SJSA1 (cell line): ENCODE results near the gene MISP3. TPM values are rescaled to one million over a fixed set of nuclear protein-coding genes. Genes with fewer than 3 reads are reported as not detected.
A peak's percentile ranks its signal among the peaks of the same experiment; 100 is the strongest.

Experiments
- DNase-seq, 2 experiments: peaks; one replicate each; pipeline ENCODE4 v3.0.0-alpha.2; 2015 to 2020; ENCODE audit warnings: low spot score in 2 of 2, low read depth in 1 of 2
- H3K27ac ChIP-seq: fragments of 250-450 bp; sonication (Bioruptor Pico); 2 replicates; pipeline ENCODE4 v1.5.1; 2020; ENCODE audit warnings: mild to moderate bottlenecking, moderate library complexity
- H3K27me3 ChIP-seq: fragments of 250-450 bp; sonication (Bioruptor Pico); replicated peaks from 2 replicates; pipeline ENCODE4 v1.5.1; 2020; ENCODE audit warnings: mild to moderate bottlenecking, moderate library complexity
- H3K36me3 ChIP-seq: fragments of 250-450 bp; sonication (Bioruptor Pico); 2 replicates; pipeline ENCODE4 v1.5.1; 2020; ENCODE audit warnings: mild to moderate bottlenecking
- H3K4me1 ChIP-seq: fragments of 250-450 bp; sonication (Bioruptor Pico); replicated peaks from 2 replicates; pipeline ENCODE4 v1.6.1; 2021; ENCODE audit warnings: mild to moderate bottlenecking
- H3K4me3 ChIP-seq: fragments of 250-450 bp; sonication (Bioruptor Pico); 2 replicates; pipeline ENCODE4 v1.5.1; 2020; ENCODE audit warnings: mild to moderate bottlenecking
- H3K9me3 ChIP-seq: fragments of 250-450 bp; sonication (Bioruptor Pico); replicated peaks from 2 replicates; pipeline ENCODE4 v1.5.1; 2020; ENCODE audit warnings: mild to moderate bottlenecking
- total RNA-seq: library from RNA; depleted of rRNA; stranded (reverse); fragments of >200 nt; shearing (Covaris generic); gene quantifications from 2 replicates; pipeline ENCODE4 v1.2.3, GENCODE V29; 2014

MISP3 gene
- total RNA-seq, 1 experiment from 2014 or later, result 0.34 TPM

GRCh38 chr19:14080887-14081796, 8.6 kb downstream of the MISP3 start:
- Histone ChIP-seq H3K4me1 (peaks cover 13% of the 10 kb centered on the region), H3K9me3 (no peaks in the 10 kb centered on the region), H3K27ac (peak overlapping the region; percentile 36), H3K36me3 (no peaks in the 10 kb centered on the region), H3K4me3 (peak overlapping the region; percentile 49), H3K27me3 (no peaks in the 10 kb centered on the region)
- DNase-seq, result peak; percentile 97 to 99

- no peak for DNase-seq
- Histone ChIP-seq H3K27ac (peak overlapping the region; percentile 34), H3K27me3 (no peaks in the 10 kb centered on the region), H3K4me3 (peak overlapping the region; percentile 49), H3K36me3 (0 out of 2 replicates have a peak, but pooled peaks cover 3% of the 10 kb centered on the region), H3K9me3 (no peaks in the 10 kb centered on the region), H3K4me1 (peaks cover 13% of the 10 kb centered on the region)
These were observed 9.4 kb downstream of the MISP3 start for GRCh38 chr19:14081797-14082674.

GRCh38 chr19:14082675-14082960, 10.0 kb downstream of the MISP3 start:
- Histone ChIP-seq H3K4me1 (peaks cover 13% of the 10 kb centered on the region), H3K27me3 (no peaks in the 10 kb centered on the region), H3K36me3 (peaks cover 3% of the 10 kb centered on the region; the same call in 1 of the 2 replicates), H3K27ac (no peak overlapping the region), H3K9me3 (no peaks in the 10 kb centered on the region), H3K4me3 (no peak overlapping the region)
- DNase-seq, result no peak

GRCh38 chr19:14085309-14085995, 12.9 kb downstream of the MISP3 start, which contains the start of gene C19orf67:
C19orf67 (minus strand) TSS chr19:14085783; CDS start chr19:14085627, 156 bp downstream.
- no peaks in the 10 kb centered on the region for H3K9me3 ChIP-seq
- DNase-seq, result no peak
- H3K4me1 ChIP-seq, result peaks cover 19% of the 10 kb centered on the region
- H3K27me3 ChIP-seq, result no peaks in the 10 kb centered on the region
- H3K27ac ChIP-seq, result no peak within 1 kb of the TSS
- peaks cover 19% of the 10 kb centered on the region for H3K36me3 ChIP-seq
- H3K4me3 ChIP-seq, result no peak within 1 kb of the TSS

- no peak overlapping the region for H3K27ac ChIP-seq
- no peaks in the 10 kb centered on the region for H3K27me3 ChIP-seq
- no peak overlapping the region for H3K4me3 ChIP-seq
- DNase-seq, result no peak
- H3K4me1 ChIP-seq, result peaks cover 18% of the 10 kb centered on the region
- peaks cover 20% of the 10 kb centered on the region for H3K36me3 ChIP-seq
- no peaks in the 10 kb centered on the region for H3K9me3 ChIP-seq
These were observed 13.5 kb downstream of the MISP3 start for GRCh38 chr19:14086098-14086497.

- peaks cover 8% of the 10 kb centered on the region; the same call in 1 of the 2 replicates for H3K9me3 ChIP-seq
- H3K4me1 ChIP-seq, result peaks cover 13% of the 10 kb centered on the region
- H3K27me3 ChIP-seq, result no peaks in the 10 kb centered on the region
- no peak for DNase-seq
- peak overlapping the region; percentile 63 for H3K4me3 ChIP-seq
- H3K36me3 ChIP-seq, result peaks cover 22% of the 10 kb centered on the region
- H3K27ac ChIP-seq, result no peak overlapping the region
These were observed 16.2 kb downstream of the MISP3 start for GRCh38 chr19:14088634-14089411.

GRCh38 chr19:14089412-14089661, 16.8 kb downstream of the MISP3 start:
- Histone ChIP-seq H3K27me3 (no peaks in the 10 kb centered on the region), H3K9me3 (peaks cover 8% of the 10 kb centered on the region; the same call in 1 of the 2 replicates), H3K36me3 (peaks cover 22% of the 10 kb centered on the region), H3K4me1 (peaks cover 13% of the 10 kb centered on the region), H3K4me3 (peak overlapping the region; percentile 63), H3K27ac (no peak overlapping the region)
- no peak for DNase-seq

GRCh38 chr19:14089662-14090508, 17.3 kb downstream of the MISP3 start:
- peak; percentile 45 to 63 for DNase-seq
- Histone ChIP-seq H3K4me1 (peaks cover 13% of the 10 kb centered on the region), H3K36me3 (peaks cover 22% of the 10 kb centered on the region), H3K9me3 (peaks cover 8% of the 10 kb centered on the region; the same call in 1 of the 2 replicates), H3K27ac (no peak overlapping the region), H3K4me3 (peak overlapping the region; percentile 63), H3K27me3 (no peaks in the 10 kb centered on the region)

- H3K4me3 ChIP-seq, result peak within 1 kb of the TSS; percentile 83
- H3K4me1 ChIP-seq, result peaks cover 13% of the 10 kb centered on the region
- H3K36me3 ChIP-seq, result peaks cover 26% of the 10 kb centered on the region
- H3K27me3 ChIP-seq, result no peaks in the 10 kb centered on the region
- H3K27ac ChIP-seq, result peak within 1 kb of the TSS; percentile 37; the same call in 1 of the 2 replicates
- peak; percentile 63 to 91 for DNase-seq
- peaks cover 8% of the 10 kb centered on the region; the same call in 1 of the 2 replicates for H3K9me3 ChIP-seq
These were observed 18.0 kb downstream of the MISP3 start, which contains the start of gene SAMD1 for GRCh38 chr19:14090509-14091080. SAMD1 (minus strand) TSS chr19:14090751.

GRCh38 chr19:14091081-14091812, 18.7 kb downstream of the MISP3 start:
- peak; percentile 57 to 83 for DNase-seq
- peak overlapping the region; percentile 83 for H3K4me3 ChIP-seq

GRCh38 chr19:14091813-14092462, 19.4 kb downstream of the MISP3 start:
- Histone ChIP-seq H3K4me3 (peak overlapping the region; percentile 83), H3K27ac (no peak overlapping the region), H3K27me3 (no peaks in the 10 kb centered on the region), H3K4me1 (peaks cover 13% of the 10 kb centered on the region), H3K36me3 (peaks cover 30% of the 10 kb centered on the region), H3K9me3 (peaks cover 8% of the 10 kb centered on the region; the same call in 1 of the 2 replicates)
- DNase-seq, result no peak

More at GRCh38 chr19:14091081-14091812, 18.7 kb downstream of the MISP3 start:
- Histone ChIP-seq H3K4me1 (peaks cover 13% of the 10 kb centered on the region), H3K36me3 (peaks cover 26% of the 10 kb centered on the region), H3K9me3 (peaks cover 8% of the 10 kb centered on the region; the same call in 1 of the 2 replicates), H3K27ac (peak overlapping the region; percentile 37; the same call in 1 of the 2 replicates), H3K27me3 (no peaks in the 10 kb centered on the region)
